Activated naive CD4-positive, alpha-beta T cell treated with anti-CD3 and anti-CD28 coated beads for 36 hours (primary cell): ENCODE results near the gene SIVA1. TPM values are rescaled to one million over a fixed set of nuclear protein-coding genes. Genes with fewer than 3 reads are reported as not detected.
A peak's percentile ranks its signal among the peaks of the same experiment; 100 is the strongest.

Source experiments
- CTCF ChIA-PET: fragments of 350-600 bp; sonication (Branson Sonifier 250); formaldehyde crosslinking; loops from one replicate; lab custom pipeline; 2021; ENCODE audit warnings: antibody characterized with exemption; lab: Charles Lee
- DNase-seq: peaks from one replicate; pipeline ENCODE4 v3.0.0-alpha.2; 2020
- H3K27ac Mint-ChIP-seq: one replicate; pipeline ENCODE4 v1.8.0; 2021; ENCODE audit warnings: mild to moderate bottlenecking, mixed read lengths
- H3K27me3 Mint-ChIP-seq: one replicate; pipeline ENCODE4 v1.8.0; 2021; ENCODE audit warnings: low read depth, mixed read lengths
- H3K36me3 Mint-ChIP-seq: one replicate; pipeline ENCODE4 v1.8.0; 2021; ENCODE audit warnings: low read depth, mixed read lengths
- H3K4me1 Mint-ChIP-seq: one replicate; pipeline ENCODE4 v1.8.0; 2021; ENCODE audit warnings: low read depth, mixed read lengths
- H3K4me3 Mint-ChIP-seq: one replicate; pipeline ENCODE4 v1.8.0; 2021; ENCODE audit warnings: mild to moderate bottlenecking, moderate library complexity, mixed read lengths
- H3K9me3 Mint-ChIP-seq: one replicate; pipeline ENCODE4 v1.8.0; 2021; ENCODE audit warnings: mixed read lengths
- intact Hi-C: fragments of 100-400 bp; cut with micrococcal nuclease; formaldehyde crosslinking; loops from one replicate; pipeline ENCODE4 v1.15.1; 2023
- total RNA-seq, 2 experiments: library from RNA; stranded (reverse); gene quantifications; one replicate each; pipeline ENCODE4 v1.2.3, GENCODE V29; 2021

SIVA1 gene
- total RNA-seq, 2 experiments from 2014 or later, result 86.1 to 92.7 TPM

GRCh38 chr14:104797115-104798044, 44.4 kb downstream of the SIVA1 start:
- CTCF ChIA-PET, result interaction anchor here (0.6 to 0.7 kb wide), 2 partner anchors 25 to 107 kb away, joined by 3 read pairs; no protein-coding TSS in a partner anchor
- H3K9me3 Mint-ChIP-seq, result no peaks in the 10 kb centered on the region
- no peak for DNase-seq
- no peaks in the 10 kb centered on the region for H3K27me3 Mint-ChIP-seq
- H3K4me3 Mint-ChIP-seq, result no peak overlapping the region
- peaks cover 1% of the 10 kb centered on the region for H3K36me3 Mint-ChIP-seq
- peak overlapping the region; percentile 18 for H3K27ac Mint-ChIP-seq
- peaks cover 39% of the 10 kb centered on the region for H3K4me1 Mint-ChIP-seq
- intact Hi-C loops, result no loop called here

- intact Hi-C loops, result no loop called here
- Mint-ChIP-seq H3K36me3 (peaks cover 2% of the 10 kb centered on the region), H3K27me3 (no peaks in the 10 kb centered on the region), H3K4me3 (peak overlapping the region; percentile 3), H3K4me1 (peaks cover 33% of the 10 kb centered on the region), H3K9me3 (no peaks in the 10 kb centered on the region), H3K27ac (peak overlapping the region; percentile 61)
- CTCF ChIA-PET, result no interaction called here
- no peak for DNase-seq
Measured at GRCh38 chr14:104798300-104799243, 45.6 kb downstream of the SIVA1 start.

- Mint-ChIP-seq H3K27me3 (no peaks in the 10 kb centered on the region), H3K36me3 (peaks cover 2% of the 10 kb centered on the region), H3K27ac (peak overlapping the region; percentile 13), H3K9me3 (no peaks in the 10 kb centered on the region), H3K4me1 (peaks cover 26% of the 10 kb centered on the region), H3K4me3 (peak overlapping the region; percentile 3)
- intact Hi-C loops, result loop anchor here (2.0 kb wide), 2 partner anchors 31 to 47 kb away; partner anchors contain the start of gene SIVA1
- DNase-seq, result no peak
- CTCF ChIA-PET, result interaction anchor here (2.3 kb wide), 1 partner anchor 26 kb away, joined by 4 read pairs; no protein-coding TSS in a partner anchor
Measured at GRCh38 chr14:104799244-104800014, 46.5 kb downstream of the SIVA1 start.

- Mint-ChIP-seq H3K4me1 (peaks cover 24% of the 10 kb centered on the region), H3K27me3 (no peaks in the 10 kb centered on the region), H3K9me3 (no peaks in the 10 kb centered on the region), H3K36me3 (peaks cover 2% of the 10 kb centered on the region), H3K4me3 (peak overlapping the region; percentile 3), H3K27ac (no peak overlapping the region)
- intact Hi-C loops, result loop anchor here (2.0 kb wide), 2 partner anchors 31 to 47 kb away; partner anchors contain the start of gene SIVA1
- CTCF ChIA-PET, result interaction anchor here (0.9 to 2.3 kb wide), 2 partner anchors 17 to 25 kb away, joined by 3 to 4 read pairs; no protein-coding TSS in a partner anchor
- peak; percentile 77 for DNase-seq
Measured at GRCh38 chr14:104800015-104800770, 47.2 kb downstream of the SIVA1 start.

- no peaks in the 10 kb centered on the region for H3K9me3 Mint-ChIP-seq
- CTCF ChIA-PET, result interaction anchor here (0.9 to 2.3 kb wide), 2 partner anchors 16 to 25 kb away, joined by 3 to 4 read pairs; no protein-coding TSS in a partner anchor
- intact Hi-C loops, result loop anchor here (2.0 kb wide), 2 partner anchors 32 to 48 kb away; partner anchors contain the start of gene SIVA1
- H3K27ac Mint-ChIP-seq, result no peak within 1 kb of the TSS
- peaks cover 2% of the 10 kb centered on the region for H3K36me3 Mint-ChIP-seq
- H3K4me1 Mint-ChIP-seq, result peaks cover 24% of the 10 kb centered on the region
- peak within 1 kb of the TSS; percentile 78 for H3K4me3 Mint-ChIP-seq
- peak; percentile 75 for DNase-seq
- H3K27me3 Mint-ChIP-seq, result no peaks in the 10 kb centered on the region
Measured at GRCh38 chr14:104800771-104801519, 48.0 kb downstream of the SIVA1 start, which contains the start of gene ZBTB42. ZBTB42 (plus strand) TSS chr14:104801101; CDS start chr14:104801198, 97 bp downstream.

GRCh38 chr14:104801520-104802393, 48.8 kb downstream of the SIVA1 start:
- Mint-ChIP-seq H3K27me3 (no peaks in the 10 kb centered on the region), H3K4me1 (peaks cover 21% of the 10 kb centered on the region), H3K9me3 (no peaks in the 10 kb centered on the region), H3K4me3 (peak overlapping the region; percentile 78), H3K27ac (no peak overlapping the region), H3K36me3 (peaks cover 2% of the 10 kb centered on the region)
- CTCF ChIA-PET, result interaction anchor here (2.3 kb wide), 1 partner anchor 24 kb away, joined by 4 read pairs; no protein-coding TSS in a partner anchor
- intact Hi-C loops, result loop anchor here (2.0 kb wide), 2 partner anchors 33 to 49 kb away; partner anchors contain the start of gene SIVA1
- no peak for DNase-seq

- H3K27ac Mint-ChIP-seq, result no peak overlapping the region
- H3K9me3 Mint-ChIP-seq, result no peaks in the 10 kb centered on the region
- H3K36me3 Mint-ChIP-seq, result peaks cover 2% of the 10 kb centered on the region
- peaks cover 15% of the 10 kb centered on the region for H3K4me1 Mint-ChIP-seq
- no peaks in the 10 kb centered on the region for H3K27me3 Mint-ChIP-seq
- CTCF ChIA-PET, result interaction anchor here (0.9 kb wide), 1 partner anchor 34 kb away, joined by 4 read pairs; no protein-coding TSS in a partner anchor
- intact Hi-C loops, result no loop called here
- no peak for DNase-seq
- H3K4me3 Mint-ChIP-seq, result peak overlapping the region; percentile 21
Measured at GRCh38 chr14:104802394-104803184, 49.6 kb downstream of the SIVA1 start.

- Mint-ChIP-seq H3K9me3 (no peaks in the 10 kb centered on the region), H3K4me1 (peaks cover 15% of the 10 kb centered on the region), H3K36me3 (peaks cover 2% of the 10 kb centered on the region), H3K4me3 (no peak overlapping the region), H3K27me3 (no peaks in the 10 kb centered on the region), H3K27ac (no peak overlapping the region)
- CTCF ChIA-PET, result interaction anchor here (0.9 kb wide), 1 partner anchor 35 kb away, joined by 4 read pairs; no protein-coding TSS in a partner anchor
- DNase-seq, result no peak
- intact Hi-C loops, result no loop called here
Measured at GRCh38 chr14:104803280-104803911, 50.4 kb downstream of the SIVA1 start.
